OCI-LY7 (cell line): Measurements from ENCODE around the gene NCK2.

Experiments used
- CTCF ChIP-seq: fragments of 200-600 bp; sonication (generic); conservative IDR thresholded peaks from 2 replicates; pipeline ENCODE4 v1.5.1; 2014; ENCODE audit warnings: mild to moderate bottlenecking, antibody characterized with exemption, low read length, moderate library complexity, mixed read lengths
- EZH2phosphoT487 ChIP-seq: fragments of 200-600 bp; sonication (generic); IDR thresholded peaks from 2 replicates; pipeline ENCODE4 v1.6.1; 2018; ENCODE audit warnings: low read depth, borderline replicate concordance, mild to moderate bottlenecking, mixed run types, antibody characterized with exemption, low read length, moderate library complexity, mixed read lengths

GRCh38 chr2:105906481-105906880 lies 161.8 kb downstream of the NCK2 start:
- TF ChIP-seq CTCF = no peak
- no peak for TF ChIP-seq EZH2phosphoT487
